Fibroblast of lung (primary cell): ENCODE measurements around the gene PRAMEF4.
"Not testable (repeated sequence)": the region's sequence is repeated elsewhere in the genome, so short reads cannot be mapped to it uniquely, and the experiment has no call there.

Experiments used
- EZH2 ChIP-seq: IDR thresholded peaks from 2 replicates; pipeline ENCODE4 v1.5.1; 2012; ENCODE audit warnings: low read length, control low read depth, mild to moderate bottlenecking; ENCODE audit errors: missing control alignments
- TF ChIP-seq, protein P1 (sequence below), 2 donors: IDR thresholded peaks in 1 of 2; conservative IDR thresholded peaks in 1 of 2; 1 replicate in 1 of 2; 2 replicates in 1 of 2; pipeline ENCODE4 v1.5.1; 2011 to 2012; ENCODE audit warnings: low read length in 2 of 2, control low read depth in 1 of 2, inconsistent platforms in 1 of 2, low read depth in 1 of 2, mild to moderate bottlenecking in 1 of 2

DNA sequence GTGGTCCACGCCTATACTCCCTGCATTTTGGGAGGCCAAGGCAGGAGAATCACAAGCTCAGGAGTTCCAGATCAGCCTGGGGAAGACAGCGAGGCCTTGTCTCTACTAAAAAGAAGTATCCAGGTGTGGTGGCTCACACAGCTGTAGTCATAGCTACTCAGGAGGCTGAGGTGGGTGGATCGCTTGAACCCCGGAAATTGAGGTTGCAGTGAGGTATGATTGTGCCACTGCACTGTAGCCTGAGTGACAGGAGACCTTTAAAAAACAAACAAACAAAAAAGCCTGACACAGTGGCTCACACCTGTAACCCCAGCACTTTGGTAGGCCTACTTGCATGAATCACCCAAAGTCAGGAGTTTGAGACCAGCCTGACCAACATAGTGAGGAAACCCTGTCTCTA lies 7.5 kb downstream of the PRAMEF4 start:
- TF ChIP-seq, protein P1, sequence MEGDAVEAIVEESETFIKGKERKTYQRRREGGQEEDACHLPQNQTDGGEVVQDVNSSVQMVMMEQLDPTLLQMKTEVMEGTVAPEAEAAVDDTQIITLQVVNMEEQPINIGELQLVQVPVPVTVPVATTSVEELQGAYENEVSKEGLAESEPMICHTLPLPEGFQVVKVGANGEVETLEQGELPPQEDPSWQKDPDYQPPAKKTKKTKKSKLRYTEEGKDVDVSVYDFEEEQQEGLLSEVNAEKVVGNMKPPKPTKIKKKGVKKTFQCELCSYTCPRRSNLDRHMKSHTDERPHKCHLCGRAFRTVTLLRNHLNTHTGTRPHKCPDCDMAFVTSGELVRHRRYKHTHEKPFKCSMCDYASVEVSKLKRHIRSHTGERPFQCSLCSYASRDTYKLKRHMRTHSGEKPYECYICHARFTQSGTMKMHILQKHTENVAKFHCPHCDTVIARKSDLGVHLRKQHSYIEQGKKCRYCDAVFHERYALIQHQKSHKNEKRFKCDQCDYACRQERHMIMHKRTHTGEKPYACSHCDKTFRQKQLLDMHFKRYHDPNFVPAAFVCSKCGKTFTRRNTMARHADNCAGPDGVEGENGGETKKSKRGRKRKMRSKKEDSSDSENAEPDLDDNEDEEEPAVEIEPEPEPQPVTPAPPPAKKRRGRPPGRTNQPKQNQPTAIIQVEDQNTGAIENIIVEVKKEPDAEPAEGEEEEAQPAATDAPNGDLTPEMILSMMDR (conservative IDR thresholded peaks at IDR 0.05 in 1 of 2, IDR thresholded peaks at IDR 0.05 in 1 of 2; ENCODE audit: low read depth in 1 of 2, low read length in 2 of 2): not testable (repeated sequence)
- not testable (repeated sequence) for TF ChIP-seq EZH2
